M059J (cell line): ENCODE measurements around the gene PAPSS1. TPM values are rescaled to one million over a fixed set of nuclear protein-coding genes. Genes with fewer than 3 reads are reported as not detected.
"Not testable (repeated sequence)": the region's sequence is repeated elsewhere in the genome, so short reads cannot be mapped to it uniquely, and the experiment has no call there.

Source experiments
- DNase-seq: peaks from one replicate; pipeline ENCODE4 v3.0.0-alpha.2; 2012; ENCODE audit warnings: low read depth
- total RNA-seq: library from RNA; depleted of rRNA; stranded (reverse); fragments of >200 nt; shearing (Covaris generic); gene quantifications from 2 replicates; pipeline ENCODE4 v1.2.3, GENCODE V29; 2014; rRNA removed

PAPSS1 gene
- 55.4 and 65.5 TPM in 2 replicates for total RNA-seq

GRCh38 chr4:107719922-107720722, at the start of gene PAPSS1:
TSS of gene PAPSS1 (minus strand) at chr4:107720234. CDS start at chr4:107720179, 55 bp downstream.
- DNase-seq, result peak; percentile 94

- DNase-seq, result peak; percentile 42
These were observed 40.4 kb upstream of the PAPSS1 start for GRCh38 chr4:107760281-107760947.

GRCh38 chr4:107757864-107758476, 37.9 kb upstream of the PAPSS1 start:
- DNase-seq, result peak; percentile 24

- no peak for DNase-seq
These were observed 37.2 kb upstream of the PAPSS1 start for GRCh38 chr4:107757283-107757682.

DNA sequence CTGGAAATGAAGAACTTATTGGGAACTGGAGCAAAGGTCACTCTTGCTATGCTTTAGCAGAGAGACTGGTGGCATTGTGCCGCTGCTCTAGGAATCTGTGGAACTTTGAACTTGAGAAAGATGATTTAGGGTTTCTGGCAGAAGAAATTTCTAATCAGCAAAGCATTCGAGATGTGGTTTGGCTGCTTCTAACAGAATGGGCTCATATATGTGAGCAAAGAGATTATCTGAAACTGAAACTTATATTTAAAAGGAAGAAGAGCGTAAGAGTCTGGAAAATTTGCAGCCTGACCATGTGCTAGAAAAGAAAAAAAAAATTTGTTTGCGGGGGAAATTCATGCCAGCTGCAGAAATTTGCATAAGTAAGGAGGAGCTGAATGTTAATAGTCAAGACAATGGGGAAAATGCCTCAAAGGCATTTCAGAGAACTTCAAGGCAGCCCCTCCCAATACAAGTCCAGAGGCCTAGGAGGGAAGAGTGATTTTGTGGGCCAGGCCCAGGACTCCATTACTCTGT, 35.9 kb upstream of the PAPSS1 start:
- peak; percentile 15 for DNase-seq

DNA sequence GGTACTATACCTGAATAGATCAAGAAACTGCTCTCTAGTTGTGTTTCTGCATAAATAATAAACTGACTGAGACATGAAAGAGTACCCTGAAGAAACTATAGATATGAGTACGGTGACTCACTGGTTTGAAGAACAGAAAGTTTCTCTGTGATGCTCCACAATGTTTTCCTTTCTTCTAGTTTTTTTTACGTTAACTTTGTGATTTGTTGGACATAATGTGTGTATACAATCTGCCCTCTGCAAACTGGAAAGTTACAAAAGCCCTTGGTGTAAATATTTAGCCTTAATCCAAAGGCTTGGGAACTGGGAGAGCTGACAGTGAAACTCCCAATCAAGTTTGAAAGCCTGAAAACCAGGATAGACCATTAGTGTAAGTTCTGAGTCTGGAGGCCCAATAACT, 31.6 kb upstream of the PAPSS1 start:
- DNase-seq, result no peak

GRCh38 chr4:107747748-107748486, 27.9 kb upstream of the PAPSS1 start:
- DNase-seq, result no peak

GRCh38 chr4:107746161-107746560, 26.1 kb upstream of the PAPSS1 start:
- no peak for DNase-seq

DNA sequence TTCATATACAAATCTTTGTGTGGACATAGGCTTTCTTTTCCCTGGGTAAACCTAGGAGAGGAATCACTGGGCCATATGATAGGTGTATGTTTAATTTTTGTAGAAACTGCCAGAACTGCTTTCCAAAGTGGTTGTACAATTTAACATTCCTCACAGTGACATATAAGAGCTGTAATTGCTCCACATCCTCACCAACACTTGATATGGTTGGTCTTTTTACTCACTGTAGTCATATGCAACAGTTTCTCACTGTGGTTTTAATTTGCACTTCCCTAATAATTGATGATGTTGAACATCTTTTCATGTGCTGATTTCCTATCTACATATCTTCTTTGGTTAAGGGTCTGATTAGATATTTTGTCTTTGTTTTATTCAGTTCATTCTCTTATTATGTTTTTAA, 24.5 kb upstream of the PAPSS1 start:
- no peak for DNase-seq

DNA sequence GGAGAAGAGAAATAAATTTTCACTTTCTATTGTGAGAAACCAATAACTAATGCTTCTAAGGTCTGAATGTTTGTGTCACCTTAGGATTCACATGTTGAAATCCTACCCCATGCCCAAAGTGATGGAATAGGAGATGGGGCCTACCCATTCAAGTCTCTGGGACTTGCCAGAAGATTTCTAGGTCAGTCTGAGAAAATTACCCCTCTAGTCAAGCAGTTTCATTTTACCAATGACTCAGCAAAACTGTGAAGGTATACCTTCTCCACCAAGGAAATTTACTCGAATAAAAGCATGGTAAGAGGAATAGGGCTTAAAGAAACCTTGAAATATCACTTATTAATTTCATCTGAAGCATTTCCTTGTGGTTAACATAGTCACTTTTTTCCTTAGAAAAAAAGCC, 23.5 kb upstream of the PAPSS1 start:
- peak; percentile 4 for DNase-seq

DNA sequence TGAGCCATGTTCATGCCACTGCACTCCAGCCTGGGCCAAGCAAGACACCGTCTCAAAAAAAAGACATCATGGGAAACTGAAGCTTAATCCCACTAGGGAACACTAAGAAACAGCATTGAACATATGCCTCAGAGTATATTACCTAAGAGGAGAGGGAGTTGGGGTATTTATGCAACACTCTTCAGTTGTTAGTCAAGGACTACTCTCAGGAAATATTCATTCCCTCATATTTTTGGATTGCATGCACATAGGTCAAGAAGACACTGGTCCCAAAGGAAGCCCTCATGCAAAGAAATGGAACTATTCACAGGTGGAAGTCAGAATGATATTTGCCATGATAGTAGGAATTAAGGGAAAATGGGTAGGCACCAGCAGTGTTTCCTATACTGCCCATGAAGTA, 22.8 kb upstream of the PAPSS1 start:
- DNase-seq, result no peak

DNA sequence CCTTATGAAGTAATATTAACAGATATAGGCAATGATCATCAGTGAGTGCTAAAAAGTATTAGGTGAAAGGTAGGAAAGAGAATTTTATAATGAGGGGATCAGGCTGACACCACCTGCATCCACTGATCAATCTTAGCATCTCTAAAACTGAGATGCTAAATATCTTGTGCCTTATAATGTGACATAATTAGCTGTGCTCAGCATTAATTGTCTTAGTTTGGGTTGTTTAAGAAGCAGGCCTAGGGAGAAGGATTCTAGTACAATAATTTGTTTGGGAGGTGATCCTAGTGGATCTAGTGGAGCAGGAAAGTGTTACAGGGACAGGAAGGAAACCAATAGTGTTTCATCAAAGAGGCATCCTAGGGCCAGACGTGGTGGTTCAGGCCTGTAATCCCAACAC, 22.2 kb upstream of the PAPSS1 start:
- DNase-seq, result no peak

- peak; percentile 28 for DNase-seq
These were observed 21.1 kb upstream of the PAPSS1 start for GRCh38 chr4:107740950-107741701.

DNA sequence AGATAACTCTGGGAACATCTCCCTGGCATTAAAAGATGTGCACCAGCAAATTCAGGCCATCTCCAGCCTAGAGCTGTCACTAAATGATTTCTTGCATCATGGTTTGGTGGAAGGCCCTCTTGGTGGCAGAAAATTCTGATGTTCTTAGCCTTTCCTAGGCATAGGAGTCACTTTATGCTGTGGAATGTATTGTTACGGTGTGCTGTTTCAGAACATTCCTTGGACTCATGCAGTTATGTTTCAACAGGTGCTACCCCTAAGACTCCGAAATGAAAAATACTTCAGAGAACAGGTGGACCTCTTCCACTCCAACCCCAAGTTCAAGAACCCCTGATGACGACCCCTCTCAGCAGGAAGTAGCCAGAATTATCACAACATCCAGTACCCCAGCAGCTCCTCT, 20.3 kb upstream of the PAPSS1 start:
- DNase-seq, result peak; percentile 15

DNA sequence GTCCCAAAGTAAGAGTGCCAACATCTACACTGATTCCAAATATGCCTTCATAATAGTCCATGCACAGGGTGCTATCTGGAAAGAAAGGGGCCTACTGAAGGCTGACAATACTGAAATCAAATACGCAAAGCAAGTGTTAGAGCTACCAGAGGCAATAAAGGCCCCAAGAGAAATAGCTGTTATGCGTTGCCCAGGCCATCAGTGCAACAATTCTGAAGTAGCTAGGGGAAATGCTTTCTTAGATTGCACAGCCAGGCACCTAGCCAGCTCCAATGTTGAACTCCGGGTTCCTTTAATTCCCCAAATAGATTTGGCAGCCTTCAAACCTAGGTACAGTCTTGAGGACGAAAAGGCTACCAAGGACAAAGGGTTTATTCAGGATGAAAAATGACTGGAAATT, 17.4 kb upstream of the PAPSS1 start:
- DNase-seq, result no peak

GRCh38 chr4:107736924-107737448, 17.0 kb upstream of the PAPSS1 start:
- DNase-seq, result peak; percentile 28

DNA sequence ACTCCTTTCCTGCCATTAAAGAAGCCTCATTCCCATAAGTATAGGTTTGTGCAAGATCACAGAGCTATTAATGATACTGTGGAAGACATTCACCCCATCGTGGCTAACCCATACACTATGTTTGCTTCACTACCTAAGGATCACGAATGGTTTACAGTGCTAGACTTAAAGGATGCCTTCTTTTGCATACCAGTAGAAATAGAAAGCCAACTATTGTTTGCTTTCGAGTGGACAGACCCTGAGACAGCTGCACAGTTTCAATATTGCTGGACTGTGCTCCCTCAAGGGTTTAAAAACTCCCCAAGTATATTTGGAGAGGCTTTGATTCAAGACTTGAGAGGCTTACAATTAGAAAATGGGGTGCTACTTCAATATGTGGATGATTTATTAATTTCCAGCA, 16.0 kb upstream of the PAPSS1 start:
- no peak for DNase-seq

DNA sequence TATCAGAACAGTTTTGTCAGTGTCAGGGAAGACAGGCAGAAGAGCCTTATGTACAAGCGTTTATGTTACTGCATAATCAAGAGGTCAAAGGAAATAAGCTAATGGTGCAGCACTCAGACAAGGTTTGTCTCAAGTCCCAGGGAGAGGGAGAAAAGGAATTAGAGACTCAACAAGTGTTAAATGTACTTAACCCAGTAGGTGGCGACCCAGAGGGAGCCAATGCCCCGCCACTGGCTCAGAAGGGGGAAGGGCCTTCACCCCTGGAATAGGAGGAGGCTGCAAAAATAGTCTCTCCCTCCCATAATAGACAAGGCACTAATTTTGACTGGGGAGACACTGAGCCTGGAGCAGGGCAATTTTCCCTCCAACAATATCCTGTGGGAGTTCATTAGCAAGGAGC, 14.1 kb upstream of the PAPSS1 start:
- DNase-seq, result no peak

GRCh38 chr4:107733431-107733925, 13.4 kb upstream of the PAPSS1 start:
- no peak for DNase-seq

DNA sequence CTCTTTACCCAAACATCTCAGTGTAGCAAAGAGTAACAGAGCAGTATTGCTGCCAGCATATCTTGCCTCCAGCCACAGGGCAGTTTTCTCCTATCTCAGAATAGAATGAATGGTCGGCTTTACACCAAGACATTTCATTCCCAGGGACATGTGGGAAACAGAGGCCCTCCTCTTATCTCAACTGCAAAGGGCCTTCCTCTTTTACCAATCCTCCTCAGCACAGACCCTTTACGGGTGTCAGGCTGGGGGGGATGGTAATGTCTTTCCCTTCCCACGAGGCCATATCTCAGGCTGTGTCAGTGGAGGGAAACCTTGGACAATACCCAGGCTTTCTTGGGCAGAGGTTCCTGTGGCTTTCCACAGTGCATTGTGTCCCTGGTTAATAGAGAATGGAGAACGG, 9.0 kb upstream of the PAPSS1 start:
- not testable (repeated sequence) for DNase-seq
